Bronchial epithelial cell (primary cell): ENCODE results near the gene TUBGCP3. TPM values are rescaled to one million over a fixed set of nuclear protein-coding genes. Genes with fewer than 3 reads are reported as not detected.

Experiments
- DNase-seq: peaks from one replicate; pipeline ENCODE4 v3.0.0-alpha.2; 2010; ENCODE audit warnings: low read depth
- FAIRE-seq: peaks from 2 replicates; lab custom pipeline; 2011; peaks lifted over from hg19 to GRCh38; lab: Jason Lieb, UNC
- H3K27me3 ChIP-seq: 2 replicates; pipeline ENCODE4 v1.5.1; 2011; ENCODE audit warnings: low read length; ENCODE audit not compliant: control insufficient read depth, insufficient read depth
- H3K36me3 ChIP-seq: 2 replicates; pipeline ENCODE4 v1.5.1; 2011; ENCODE audit warnings: low read length; ENCODE audit not compliant: control insufficient read depth, insufficient read depth
- H3K4me3 ChIP-seq: 2 replicates; pipeline ENCODE4 v1.5.1; 2011; ENCODE audit warnings: mild to moderate bottlenecking, low read depth, low read length, control low read depth
- total RNA-seq: library from RNA; depleted of rRNA; stranded (reverse); fragments of >200 nt; gene quantifications from 2 replicates; pipeline ENCODE4 v1.2.1, GENCODE V29; 2014
- TF ChIP-seq, protein P1 (sequence below): IDR thresholded peaks from 2 replicates; pipeline ENCODE4 v1.5.1; 2011; ENCODE audit warnings: mild to moderate bottlenecking, moderate library complexity, low read length, control low read depth, inconsistent platforms; ENCODE audit not compliant: insufficient read depth, severe bottlenecking

The TUBGCP3 gene
- total RNA-seq, 1 donor from 2014 or later = 17.6 TPM

DNA sequence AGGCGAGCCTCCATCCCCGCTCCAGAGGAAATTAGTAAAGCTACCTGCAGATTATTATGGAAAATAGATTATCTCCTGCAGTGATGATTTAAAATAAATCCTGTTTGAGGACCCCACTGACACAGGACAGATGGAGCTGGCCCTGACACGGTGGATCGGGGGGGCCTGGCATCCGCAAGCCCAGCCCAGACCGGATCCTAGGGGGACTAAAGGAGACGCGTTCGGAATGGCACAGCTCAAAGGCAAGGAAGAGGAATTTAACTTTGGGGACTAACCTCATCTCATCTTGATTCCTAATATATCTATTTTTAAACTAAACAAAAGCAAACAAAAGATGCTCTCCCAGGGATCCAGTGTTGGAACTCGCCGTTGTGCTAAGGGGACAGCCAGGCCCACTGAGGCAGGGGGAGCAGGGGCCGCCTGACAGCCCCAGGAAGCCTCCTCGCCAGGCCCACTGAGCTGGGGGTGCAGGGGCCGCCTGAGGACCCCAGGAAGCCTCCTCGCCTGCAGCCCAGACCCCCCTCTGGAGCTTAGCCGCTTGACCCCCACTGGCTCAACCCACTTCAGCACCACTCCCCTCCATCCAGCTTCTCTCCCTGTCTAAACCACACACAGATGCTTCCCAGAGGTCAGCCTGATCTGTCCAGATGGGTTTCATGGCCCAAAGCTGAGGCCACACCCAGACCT lies 133.2 kb downstream of the TUBGCP3 start:
- no peak for DNase-seq
- Histone ChIP-seq H3K4me3 (no peak overlapping the region), H3K36me3 (no peaks in the 10 kb centered on the region), H3K27me3 (no peaks in the 10 kb centered on the region)
- TF ChIP-seq, protein P1, sequence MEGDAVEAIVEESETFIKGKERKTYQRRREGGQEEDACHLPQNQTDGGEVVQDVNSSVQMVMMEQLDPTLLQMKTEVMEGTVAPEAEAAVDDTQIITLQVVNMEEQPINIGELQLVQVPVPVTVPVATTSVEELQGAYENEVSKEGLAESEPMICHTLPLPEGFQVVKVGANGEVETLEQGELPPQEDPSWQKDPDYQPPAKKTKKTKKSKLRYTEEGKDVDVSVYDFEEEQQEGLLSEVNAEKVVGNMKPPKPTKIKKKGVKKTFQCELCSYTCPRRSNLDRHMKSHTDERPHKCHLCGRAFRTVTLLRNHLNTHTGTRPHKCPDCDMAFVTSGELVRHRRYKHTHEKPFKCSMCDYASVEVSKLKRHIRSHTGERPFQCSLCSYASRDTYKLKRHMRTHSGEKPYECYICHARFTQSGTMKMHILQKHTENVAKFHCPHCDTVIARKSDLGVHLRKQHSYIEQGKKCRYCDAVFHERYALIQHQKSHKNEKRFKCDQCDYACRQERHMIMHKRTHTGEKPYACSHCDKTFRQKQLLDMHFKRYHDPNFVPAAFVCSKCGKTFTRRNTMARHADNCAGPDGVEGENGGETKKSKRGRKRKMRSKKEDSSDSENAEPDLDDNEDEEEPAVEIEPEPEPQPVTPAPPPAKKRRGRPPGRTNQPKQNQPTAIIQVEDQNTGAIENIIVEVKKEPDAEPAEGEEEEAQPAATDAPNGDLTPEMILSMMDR = no peak
- FAIRE-seq = no peak

DNA sequence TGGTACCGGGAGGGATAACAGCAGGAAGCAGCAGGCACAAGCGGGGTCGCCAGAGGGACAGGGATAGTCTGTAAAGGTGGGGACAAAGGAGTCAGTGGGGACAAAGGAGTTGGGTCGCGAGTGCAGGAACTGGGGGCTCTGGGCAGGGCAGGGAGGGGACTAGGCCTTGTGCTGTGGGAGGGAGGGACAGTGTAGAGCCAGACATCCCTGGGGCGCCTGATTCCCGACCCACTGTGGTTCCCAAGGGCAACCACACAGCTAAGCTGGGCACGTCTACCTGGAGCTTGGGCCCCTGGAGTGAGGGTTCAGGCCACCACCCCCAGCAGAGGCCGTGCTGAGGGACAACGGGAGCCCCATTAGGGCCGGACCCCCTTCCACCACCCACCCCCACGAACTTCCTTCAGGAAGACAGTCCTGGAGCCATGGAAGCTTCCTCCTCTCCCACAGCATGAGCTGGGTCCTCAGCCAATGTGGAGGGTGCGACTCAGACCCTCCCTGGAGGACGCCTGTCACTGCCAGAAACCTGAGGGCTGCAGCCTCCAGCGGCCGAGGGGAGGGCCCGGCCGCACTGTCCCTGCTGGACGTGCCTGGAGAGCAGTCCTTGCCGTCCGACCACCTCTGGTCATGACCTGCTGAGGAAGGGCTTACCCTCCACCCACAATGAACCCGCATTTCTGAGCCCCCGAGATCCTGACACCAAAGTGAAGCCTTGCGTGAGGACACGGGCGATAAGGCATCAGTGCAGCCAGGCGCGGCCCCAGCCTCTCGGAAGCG lies 133.9 kb downstream of the TUBGCP3 start:
- TF ChIP-seq, protein P1 = no peak
- Histone ChIP-seq H3K27me3 (no peaks in the 10 kb centered on the region), H3K4me3 (no peak overlapping the region), H3K36me3 (no peaks in the 10 kb centered on the region)
- FAIRE-seq (no peak), DNase-seq (no peak)

DNA sequence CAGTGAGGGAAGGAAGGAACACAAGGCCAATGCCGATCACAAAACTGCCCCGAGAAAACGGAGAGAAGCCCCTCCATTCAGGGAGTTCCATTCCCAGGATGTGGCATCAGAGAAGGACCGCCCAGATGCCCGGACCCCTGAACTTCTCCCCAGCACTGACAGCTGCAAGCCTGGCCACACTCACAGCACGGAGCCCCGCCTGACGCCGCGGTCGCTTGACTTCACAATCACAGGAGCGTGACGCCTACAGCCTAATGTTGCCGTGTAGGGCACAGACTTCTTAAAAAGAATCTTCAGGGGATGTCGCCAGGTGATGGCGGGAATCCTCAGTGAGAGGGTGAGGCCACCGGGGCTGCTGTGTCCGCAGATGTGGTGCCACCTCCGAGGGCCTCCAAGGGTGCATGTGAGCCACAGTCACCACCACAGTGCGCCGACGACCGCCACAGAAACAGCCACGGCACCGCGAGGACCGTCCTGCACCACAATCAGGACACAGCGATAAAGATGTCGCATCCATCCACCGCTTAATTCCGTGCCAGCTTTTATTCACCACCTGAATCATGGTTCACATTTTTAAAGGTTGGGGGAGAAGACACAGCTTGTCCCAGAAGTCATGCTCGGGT lies 134.6 kb downstream of the TUBGCP3 start:
- H3K4me3 ChIP-seq = no peak overlapping the region
- TF ChIP-seq, protein P1 = no peak
- H3K36me3 ChIP-seq = no peaks in the 10 kb centered on the region
- FAIRE-seq (no peak), DNase-seq (no peak)
- no peaks in the 10 kb centered on the region for H3K27me3 ChIP-seq

DNA sequence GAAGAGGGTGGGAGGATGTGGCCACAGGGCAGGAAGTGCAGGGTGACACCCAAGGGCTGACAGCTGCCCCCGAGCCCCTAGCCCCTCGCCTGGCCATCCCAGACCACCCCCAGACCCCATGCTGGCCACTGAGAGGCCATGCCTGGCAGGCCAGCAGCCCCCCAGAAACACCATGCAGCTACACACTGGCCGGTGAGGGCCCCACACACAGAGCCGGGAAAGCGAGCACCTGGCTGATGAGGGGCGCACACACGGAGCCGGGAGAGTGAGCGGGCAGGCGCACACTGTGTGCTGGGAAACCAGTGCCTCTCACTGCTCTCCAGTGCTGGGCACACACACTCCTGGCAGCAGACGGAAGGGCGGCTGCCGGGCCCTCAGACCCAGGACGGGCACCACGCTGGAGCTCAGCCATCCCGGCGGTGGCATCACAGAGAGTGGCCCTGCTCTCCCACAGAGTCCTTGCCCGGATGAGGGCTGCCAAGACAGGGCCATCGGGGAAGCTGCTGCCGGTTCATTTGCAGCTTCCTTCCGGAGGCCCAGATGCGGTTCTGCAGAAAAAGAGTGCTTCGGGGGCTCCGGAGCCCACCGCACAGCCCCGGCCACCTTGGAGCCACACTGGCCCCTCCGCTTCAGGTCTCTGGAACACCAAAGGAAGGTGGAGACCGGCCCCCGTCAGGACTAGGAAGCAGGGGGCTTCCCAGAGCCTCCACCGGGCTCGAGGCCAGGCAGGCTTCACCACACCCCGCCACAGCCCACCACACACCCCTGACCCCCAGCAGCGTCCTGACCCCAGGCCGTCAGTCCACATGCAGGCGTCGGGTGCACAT lies 135.4 kb downstream of the TUBGCP3 start:
- DNase-seq = no peak
- TF ChIP-seq, protein P1 = no peak
- Histone ChIP-seq H3K36me3 (no peaks in the 10 kb centered on the region), H3K27me3 (no peaks in the 10 kb centered on the region), H3K4me3 (no peak overlapping the region)
- no peak for FAIRE-seq

DNA sequence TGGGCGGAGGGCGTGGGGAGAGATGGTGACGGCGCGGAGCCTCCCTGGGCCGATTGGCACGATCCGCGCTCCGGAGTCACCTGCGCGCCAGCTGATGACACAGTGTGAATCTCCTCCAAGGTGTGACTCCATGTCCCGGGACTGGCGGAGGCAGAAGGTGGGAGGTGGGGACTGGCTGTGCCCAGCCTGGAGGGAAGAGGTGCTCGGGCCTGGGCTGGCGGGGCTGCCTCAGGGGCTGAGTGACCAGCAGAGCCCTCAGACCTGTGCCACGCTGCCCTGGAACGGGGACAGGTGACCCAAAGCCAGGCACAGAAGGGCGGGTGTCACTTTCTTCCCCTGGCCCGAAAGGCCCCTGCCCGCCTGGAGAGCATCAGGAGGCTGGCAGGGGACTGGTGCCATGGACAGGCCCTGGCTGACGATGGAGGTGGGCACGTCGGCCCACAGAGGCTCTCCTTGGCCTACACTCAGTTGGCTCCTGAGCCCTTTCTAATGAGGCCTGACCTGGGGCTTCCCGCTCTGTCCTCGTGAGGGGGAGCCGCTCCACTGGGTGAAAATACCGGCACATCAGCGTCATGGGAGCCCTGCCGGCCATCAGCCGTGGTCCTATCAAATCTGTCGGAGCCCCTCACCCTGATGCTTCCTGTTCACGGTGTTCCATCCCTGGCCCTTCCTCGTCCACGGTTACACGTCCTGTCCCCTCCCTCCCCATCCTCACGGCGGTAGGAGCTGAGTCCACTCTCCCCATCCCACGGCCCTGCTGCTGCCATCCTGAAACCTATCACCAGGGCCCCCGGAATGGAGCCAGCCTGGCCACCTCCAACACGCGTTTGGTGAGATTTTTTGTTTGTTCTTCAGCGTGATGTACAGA lies 136.2 kb downstream of the TUBGCP3 start:
- no peak for DNase-seq
- no peak for FAIRE-seq
- no peak overlapping the region for H3K4me3 ChIP-seq
- H3K36me3 ChIP-seq = no peaks in the 10 kb centered on the region
- H3K27me3 ChIP-seq = no peaks in the 10 kb centered on the region
- TF ChIP-seq, protein P1 = no peak
